Measurements from ENCODE around the gene TOMM7. TPM values are rescaled to one million over a fixed set of nuclear protein-coding genes. Genes with fewer than 3 reads are reported as not detected.

Gene TOMM7
- total RNA-seq, 2 experiments from 2014 or later: 189 to 195 TPM

GRCh38 chr7:22871661-22872060, 49.0 kb upstream of the TOMM7 start:
- CTCF ChIA-PET (ENCODE audit: unreplicated experiment): no interaction called here

GRCh38 chr7:22868509-22868908, 45.9 kb upstream of the TOMM7 start:
- CTCF ChIA-PET (ENCODE audit: unreplicated experiment): no interaction called here
- DNase-seq (ENCODE audit: low spot score): no peak
- peaks cover 11% of the 10 kb centered on the region for H3K36me3 ChIP-seq (ENCODE audit: insufficient read depth, low read length)
- no peak overlapping the region for H3K4me3 ChIP-seq (ENCODE audit: low read depth, low read length, poor library complexity, severe bottlenecking)
- H3K4me2 ChIP-seq (ENCODE audit: low read length): no peak overlapping the region
- H3K9me3 ChIP-seq (ENCODE audit: low read length): no peaks in the 10 kb centered on the region
- H4K20me1 ChIP-seq (ENCODE audit: insufficient read depth, low read length): no peaks in the 10 kb centered on the region
- H3K4me1 ChIP-seq (ENCODE audit: insufficient read depth, low read length, poor library complexity, severe bottlenecking): peaks cover 14% of the 10 kb centered on the region
- BruUV-seq (replicated peaks): no TSS peak
- intact Hi-C loops (cut with micrococcal nuclease; ENCODE audit: unreplicated experiment): no loop called here
- TF ChIP-seq EZH2phosphoT487 (IDR thresholded peaks at IDR 0.05; ENCODE audit: borderline replicate concordance, low read depth, low read length) (no peak), CTCF (conservative IDR thresholded peaks at IDR 0.05; ENCODE audit: low read length) (no peak)
- no peaks in the 10 kb centered on the region for H3K9me2 ChIP-seq (ENCODE audit: insufficient read depth, low read length)
- no peak overlapping the region for H3K27ac ChIP-seq (ENCODE audit: low read depth, low read length, poor library complexity, severe bottlenecking)
- H2AFZ ChIP-seq (ENCODE audit: low read length): no peak overlapping the region
- POLR2A ChIA-PET: interaction anchor here (0.6 to 1.0 kb wide), 3 partner anchors 8 to 17 kb away, joined by 4 to 8 read pairs (median 5); no protein-coding TSS in a partner anchor
- H3K79me2 ChIP-seq (ENCODE audit: insufficient read depth, low read depth, low read length): no peaks in the 10 kb centered on the region

More at GRCh38 chr7:22871661-22872060, 49.0 kb upstream of the TOMM7 start:
- Histone ChIP-seq H3K9me2 (ENCODE audit: insufficient read depth, low read length) (no peaks in the 10 kb centered on the region), H3K27ac (ENCODE audit: low read depth, low read length, poor library complexity, severe bottlenecking) (no peak overlapping the region), H3K4me1 (ENCODE audit: insufficient read depth, low read length, poor library complexity, severe bottlenecking) (peaks cover 14% of the 10 kb centered on the region), H3K9me3 (ENCODE audit: low read length) (no peaks in the 10 kb centered on the region), H3K4me3 (ENCODE audit: low read depth, low read length, poor library complexity, severe bottlenecking) (no peak overlapping the region), H3K36me3 (ENCODE audit: insufficient read depth, low read length) (no peaks in the 10 kb centered on the region), H3K79me2 (ENCODE audit: insufficient read depth, low read depth, low read length) (no peaks in the 10 kb centered on the region), H4K20me1 (ENCODE audit: insufficient read depth, low read length) (no peaks in the 10 kb centered on the region), H2AFZ (ENCODE audit: low read length) (no peak overlapping the region), H3K4me2 (ENCODE audit: low read length) (no peak overlapping the region)
- no TSS peak for BruUV-seq (replicated peaks)
- intact Hi-C loops (cut with micrococcal nuclease; ENCODE audit: unreplicated experiment): no loop called here
- POLR2A ChIA-PET: interaction anchor here (2.9 kb wide), 1 partner anchor 11 kb away, joined by 8 read pairs; no protein-coding TSS in a partner anchor
- TF ChIP-seq EZH2phosphoT487 (IDR thresholded peaks at IDR 0.05; ENCODE audit: borderline replicate concordance, low read depth, low read length) (no peak), CTCF (conservative IDR thresholded peaks at IDR 0.05; ENCODE audit: low read length) (no peak)
- DNase-seq (ENCODE audit: low spot score): no peak

GRCh38 chr7:22867589-22867988, 44.9 kb upstream of the TOMM7 start:
- POLR2A ChIA-PET: interaction anchor here (0.5 to 1.5 kb wide), 6 partner anchors 8 to 97 kb away, joined by 3 to 6 read pairs (median 4); no protein-coding TSS in a partner anchor
- Histone ChIP-seq H3K9me3 (ENCODE audit: low read length) (no peaks in the 10 kb centered on the region), H3K9me2 (ENCODE audit: insufficient read depth, low read length) (no peaks in the 10 kb centered on the region), H3K4me2 (ENCODE audit: low read length) (no peak overlapping the region), H3K4me3 (ENCODE audit: low read depth, low read length, poor library complexity, severe bottlenecking) (no peak overlapping the region), H3K4me1 (ENCODE audit: insufficient read depth, low read length, poor library complexity, severe bottlenecking) (peaks cover 14% of the 10 kb centered on the region), H3K36me3 (ENCODE audit: insufficient read depth, low read length) (peaks cover 19% of the 10 kb centered on the region), H3K27ac (ENCODE audit: low read depth, low read length, poor library complexity, severe bottlenecking) (no peak overlapping the region), H2AFZ (ENCODE audit: low read length) (no peak overlapping the region), H4K20me1 (ENCODE audit: insufficient read depth, low read length) (no peaks in the 10 kb centered on the region), H3K79me2 (ENCODE audit: insufficient read depth, low read depth, low read length) (no peaks in the 10 kb centered on the region)
- CTCF ChIA-PET (ENCODE audit: unreplicated experiment): no interaction called here
- intact Hi-C loops (cut with micrococcal nuclease; ENCODE audit: unreplicated experiment): no loop called here
- TF ChIP-seq CTCF (conservative IDR thresholded peaks at IDR 0.05; ENCODE audit: low read length): no peak
- BruUV-seq (replicated peaks): no TSS peak
- no peak for DNase-seq (ENCODE audit: low spot score)
